Heart left ventricle (tissue), 13 donors: ENCODE measurements around the gene DNHD1.

ENCODE experiments used
- CTCF ChIP-seq, 12 donors: fragments of 200-600 bp; sonication (generic) in 4 of 12; IDR thresholded peaks; one replicate each; pipeline versions ENCODE4 v1.5.0 to v1.8.0; 2018 to 2022; ENCODE audit warnings: antibody characterized with exemption in 12 of 12, mild to moderate bottlenecking in 5 of 12
- POLR2A ChIP-seq, 2 donors: fragments of 450-650 bp; IDR thresholded peaks; one replicate each; pipeline ENCODE4 v1.6.1; 2017; ENCODE audit warnings: antibody characterized with exemption in 2 of 2, mild to moderate bottlenecking in 2 of 2, moderate library complexity in 2 of 2
- donor health status: ischemic (EF 13 %, LVEDD 7.1; RV severe dilation, severe dysfunction).
- donor health status: DM: no; HTN: yes; CAD: no.
- donor health status: DM: no; HTN: no; CAD: no.
- donor health status: ischemic (EF 25% LVEDD 6.9; RV normal size, moderate dysfunction).
- donor health status: ischemic (EF 25% LVEDD 5.7; RV mildly dilated, moderate dysfunction).
- donor health status: ischemic (EF 35%, LVEDD 5.7; RV mildly dilated, moderate dysfunction).
- donor health status: nonischemic (EF 11% LVEDD 7.7; RV severe dilation, severe dysfunction).
- donor health status: DM: yes; HTN: yes; CAD: no.
- donor health status: PGD.
- donor health status: ischemic (EF 29% LVEDD 5.4; RV normal size, mild dysfunction).
- donor health status: nonischemic (EF 23%, LVEDD 6.1; RV moderate dilation, normal function).

DNA sequence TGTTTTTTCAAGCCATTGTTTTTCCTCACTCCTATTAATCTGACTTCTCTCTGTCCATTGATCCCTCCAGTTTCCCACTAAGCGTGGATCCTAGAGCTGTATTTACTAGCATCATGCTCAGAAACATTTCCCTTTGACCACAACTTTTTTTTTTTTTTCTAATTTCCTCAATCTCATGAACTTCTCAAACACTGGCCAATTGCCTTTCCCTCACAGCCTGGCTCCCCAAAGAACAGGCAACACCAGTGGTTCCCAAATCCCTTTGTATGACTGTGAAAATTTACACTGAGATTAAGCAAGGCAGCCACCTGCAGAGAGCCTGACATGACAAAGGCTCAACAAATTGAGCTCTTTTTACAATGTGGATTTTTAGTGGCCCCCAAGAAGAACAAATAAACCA is 123.6 kb downstream of the DNHD1 start:
- TF ChIP-seq CTCF (IDR thresholded peaks at IDR 0.05) (no peak), POLR2A (IDR thresholded peaks at IDR 0.05) (no peak)
